Natural killer cell (primary cell): ENCODE results near the gene HDAC8. TPM values are rescaled to one million over a fixed set of nuclear protein-coding genes. Genes with fewer than 3 reads are reported as not detected.

Experiments
- ATAC-seq, 3 donors: fragments of 150-1000 bp in 2 of 3; fragments of 200-7000 bp in 1 of 3; cut with Tn5 transposase; 1 replicate in 1 of 3; 2 replicates in 2 of 3; pipeline ENCODE4 v1.10.0; 2021; ENCODE audit warnings: mild to moderate bottlenecking in 2 of 3, moderate library complexity in 2 of 3
- DNase-seq, 2 donors: peaks; one replicate each; pipeline versions ENCODE4 v3.0.0 to v3.0.0-alpha.2; 2013 to 2021; ENCODE audit warnings: mixed read lengths in 1 of 2
- H3K27ac ChIP-seq: one replicate; pipeline ENCODE4 v1.5.1; 2013; ENCODE audit warnings: mild to moderate bottlenecking, low read length
- H3K27me3 ChIP-seq: one replicate; pipeline ENCODE4 v1.6.1; 2013; ENCODE audit warnings: low read length; ENCODE audit not compliant: control insufficient read depth, insufficient read depth
- H3K36me3 ChIP-seq: one replicate; pipeline ENCODE4 v1.6.1; 2013; ENCODE audit warnings: low read length; ENCODE audit not compliant: control insufficient read depth, insufficient read depth
- H3K4me1 ChIP-seq: one replicate; pipeline ENCODE4 v1.6.1; 2013; ENCODE audit warnings: low read length; ENCODE audit not compliant: control insufficient read depth, insufficient read depth
- H3K4me3 ChIP-seq: one replicate; pipeline ENCODE4 v1.5.1; 2013; ENCODE audit warnings: low read length
- H3K9me3 ChIP-seq: one replicate; pipeline ENCODE4 v1.6.1; 2013; ENCODE audit warnings: low read length; ENCODE audit not compliant: control insufficient read depth, insufficient read depth
- H3K27ac Mint-ChIP-seq, 2 donors: one replicate each; pipeline ENCODE4 v1.8.0; 2022; ENCODE audit warnings: mild to moderate bottlenecking in 2 of 2, mixed read lengths in 2 of 2, moderate library complexity in 1 of 2
- H3K27me3 Mint-ChIP-seq, 2 donors: one replicate each; pipeline ENCODE4 v1.8.0; 2022; ENCODE audit warnings: low read depth in 2 of 2, mixed read lengths in 2 of 2
- H3K36me3 Mint-ChIP-seq: one replicate; pipeline ENCODE4 v1.8.0; 2022; ENCODE audit warnings: mixed read lengths
- H3K4me1 Mint-ChIP-seq, 2 donors: one replicate each; pipeline ENCODE4 v1.8.0; 2022; ENCODE audit warnings: mixed read lengths in 2 of 2
- H3K4me3 Mint-ChIP-seq: one replicate; pipeline ENCODE4 v1.8.0; 2022; ENCODE audit warnings: mild to moderate bottlenecking, moderate library complexity, mixed read lengths
- H3K9me3 Mint-ChIP-seq, 2 donors: one replicate each; pipeline ENCODE4 v1.8.0; 2022; ENCODE audit warnings: mixed read lengths in 2 of 2
- WGBS: methylation state at CpG from one replicate; pipeline ENCODE4 v1.1.7; 2013; ENCODE audit warnings: missing lambda C conversion rate; ENCODE audit not compliant: insufficient coverage; 5-methylcytosine and 5-hydroxymethylcytosine counted together
- intact Hi-C: fragments of 100-400 bp; cut with micrococcal nuclease; formaldehyde crosslinking; loops from one replicate; pipeline ENCODE4 v1.14.2; 2022
- total RNA-seq, 4 donors: library from RNA; stranded (reverse); fragments of 120-200 nt in 1 of 4; gene quantifications; one replicate each; pipeline versions ENCODE4 v1.2.3 to v1.2.4, GENCODE V29; 2013 to 2022
- TF ChIP-seq, protein P1 (sequence below): fragments of 200-600 bp; IDR thresholded peaks from one replicate; pipeline ENCODE4 v1.8.0; 2022; ENCODE audit warnings: antibody characterized with exemption

HDAC8 gene
- total RNA-seq, 3 donors from 2014 or later (not counting 1 experiment from before 2014, with no cell fraction given), result 24.3 to 30.4 (median 26.6) TPM

DNA sequence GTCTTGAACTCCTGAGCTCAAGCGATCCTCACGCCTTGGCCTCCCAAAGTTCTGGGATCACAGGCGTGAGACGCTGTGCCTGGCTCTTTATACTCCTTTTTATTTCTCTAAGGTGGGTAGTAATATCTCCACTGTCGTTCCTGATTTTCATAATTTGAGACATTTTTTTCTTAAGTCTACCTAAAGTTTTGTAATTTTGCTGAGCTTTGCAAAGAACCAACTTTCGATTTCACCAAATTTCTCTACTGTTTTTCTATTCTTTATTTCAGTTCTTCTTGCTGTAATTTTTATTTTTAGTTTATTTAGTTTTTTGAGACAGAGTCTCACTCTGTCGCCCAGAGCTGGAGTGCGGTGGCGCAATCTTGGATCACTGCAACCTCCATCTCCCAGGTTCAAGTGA is 196.5 kb downstream of the HDAC8 start:
- Mint-ChIP-seq H3K9me3 (no peaks in the 10 kb centered on the region), H3K4me3 (no peak overlapping the region), H3K36me3 (no peaks in the 10 kb centered on the region), H3K27me3 (no peaks in the 10 kb centered on the region), H3K4me1 (no peaks in the 10 kb centered on the region), H3K27ac (no peak overlapping the region)
- 100% methylated on average over 6 of the region's 9 CpGs for WGBS
- intact Hi-C loops, result no loop called here
- Histone ChIP-seq H3K27ac (no peak overlapping the region), H3K4me3 (no peak overlapping the region), H3K9me3 (no peaks in the 10 kb centered on the region), H3K36me3 (no peaks in the 10 kb centered on the region), H3K4me1 (no peaks in the 10 kb centered on the region), H3K27me3 (no peaks in the 10 kb centered on the region)
- ATAC-seq, result no peak
- TF ChIP-seq, protein P1, sequence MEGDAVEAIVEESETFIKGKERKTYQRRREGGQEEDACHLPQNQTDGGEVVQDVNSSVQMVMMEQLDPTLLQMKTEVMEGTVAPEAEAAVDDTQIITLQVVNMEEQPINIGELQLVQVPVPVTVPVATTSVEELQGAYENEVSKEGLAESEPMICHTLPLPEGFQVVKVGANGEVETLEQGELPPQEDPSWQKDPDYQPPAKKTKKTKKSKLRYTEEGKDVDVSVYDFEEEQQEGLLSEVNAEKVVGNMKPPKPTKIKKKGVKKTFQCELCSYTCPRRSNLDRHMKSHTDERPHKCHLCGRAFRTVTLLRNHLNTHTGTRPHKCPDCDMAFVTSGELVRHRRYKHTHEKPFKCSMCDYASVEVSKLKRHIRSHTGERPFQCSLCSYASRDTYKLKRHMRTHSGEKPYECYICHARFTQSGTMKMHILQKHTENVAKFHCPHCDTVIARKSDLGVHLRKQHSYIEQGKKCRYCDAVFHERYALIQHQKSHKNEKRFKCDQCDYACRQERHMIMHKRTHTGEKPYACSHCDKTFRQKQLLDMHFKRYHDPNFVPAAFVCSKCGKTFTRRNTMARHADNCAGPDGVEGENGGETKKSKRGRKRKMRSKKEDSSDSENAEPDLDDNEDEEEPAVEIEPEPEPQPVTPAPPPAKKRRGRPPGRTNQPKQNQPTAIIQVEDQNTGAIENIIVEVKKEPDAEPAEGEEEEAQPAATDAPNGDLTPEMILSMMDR, result no peak
- no peak for DNase-seq

DNA sequence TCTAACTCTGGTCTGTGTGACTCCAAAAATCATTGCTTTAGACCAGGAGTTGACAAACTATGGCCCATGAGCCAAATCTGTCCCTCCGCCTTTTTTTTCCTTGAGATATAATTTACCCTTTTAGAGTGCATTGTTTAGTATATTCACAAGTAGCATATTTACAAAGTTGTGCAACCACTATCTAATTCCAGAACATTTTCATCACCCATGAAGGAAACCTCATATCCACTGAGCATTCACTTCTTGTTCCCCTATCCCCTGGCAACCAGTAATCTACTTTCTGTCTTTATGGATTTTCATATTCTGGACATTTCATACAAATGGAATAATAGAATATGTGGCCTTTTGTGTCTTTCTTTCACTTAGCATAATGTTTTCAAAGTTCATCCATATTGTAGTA is 199.5 kb downstream of the HDAC8 start:
- intact Hi-C loops, result no loop called here
- H3K27ac ChIP-seq, result no peak overlapping the region
- H3K27ac Mint-ChIP-seq, result no peak overlapping the region

DNA sequence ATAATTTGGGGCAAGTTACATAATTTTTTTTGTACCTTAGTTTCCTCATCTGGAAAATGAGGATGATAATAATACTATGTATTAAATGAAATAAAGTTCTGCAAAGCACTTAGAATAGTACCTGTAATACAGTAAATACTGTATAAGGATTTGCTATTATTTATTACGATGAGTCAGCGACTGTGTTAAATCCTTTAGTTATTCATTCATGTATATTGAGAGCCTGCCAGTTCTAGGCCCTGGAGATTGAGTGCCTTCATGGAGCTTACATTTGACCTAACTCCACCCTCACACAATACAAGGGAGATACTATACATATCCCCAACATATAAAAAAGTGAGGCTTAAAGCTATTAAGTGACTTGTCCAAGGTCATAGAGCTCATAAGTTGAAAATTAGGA is 199.9 kb downstream of the HDAC8 start:
- H3K9me3 ChIP-seq, result no peaks in the 10 kb centered on the region
- no peak overlapping the region for H3K27ac Mint-ChIP-seq
- no peak overlapping the region for H3K4me3 Mint-ChIP-seq
- H3K36me3 ChIP-seq, result no peaks in the 10 kb centered on the region
- H3K4me3 ChIP-seq, result no peak overlapping the region
- H3K4me1 Mint-ChIP-seq, result no peaks in the 10 kb centered on the region
- H3K27ac ChIP-seq, result no peak overlapping the region
- H3K4me1 ChIP-seq, result no peaks in the 10 kb centered on the region
- intact Hi-C loops, result no loop called here
- no peak for ATAC-seq
- H3K36me3 Mint-ChIP-seq, result no peaks in the 10 kb centered on the region
- TF ChIP-seq, protein P1, result no peak
- H3K27me3 Mint-ChIP-seq, result no peaks in the 10 kb centered on the region
- DNase-seq, result no peak
- no peaks in the 10 kb centered on the region for H3K9me3 Mint-ChIP-seq
- no peaks in the 10 kb centered on the region for H3K27me3 ChIP-seq
- no CpG with 5 or more reads among the region's 2 CpGs for WGBS

More for the DNA sequence above, 199.5 kb downstream of the HDAC8 start:
- Mint-ChIP-seq H3K4me3 (no peak overlapping the region), H3K4me1 (no peaks in the 10 kb centered on the region), H3K36me3 (no peaks in the 10 kb centered on the region), H3K27me3 (no peaks in the 10 kb centered on the region), H3K9me3 (no peaks in the 10 kb centered on the region)
- Histone ChIP-seq H3K9me3 (no peaks in the 10 kb centered on the region), H3K27me3 (no peaks in the 10 kb centered on the region), H3K36me3 (no peaks in the 10 kb centered on the region), H3K4me3 (no peak overlapping the region), H3K4me1 (no peaks in the 10 kb centered on the region)
- DNase-seq (no peak), ATAC-seq (no peak)
- WGBS, result no CpG with 5 or more reads among the region's 1 CpG
- TF ChIP-seq, protein P1, result no peak

DNA sequence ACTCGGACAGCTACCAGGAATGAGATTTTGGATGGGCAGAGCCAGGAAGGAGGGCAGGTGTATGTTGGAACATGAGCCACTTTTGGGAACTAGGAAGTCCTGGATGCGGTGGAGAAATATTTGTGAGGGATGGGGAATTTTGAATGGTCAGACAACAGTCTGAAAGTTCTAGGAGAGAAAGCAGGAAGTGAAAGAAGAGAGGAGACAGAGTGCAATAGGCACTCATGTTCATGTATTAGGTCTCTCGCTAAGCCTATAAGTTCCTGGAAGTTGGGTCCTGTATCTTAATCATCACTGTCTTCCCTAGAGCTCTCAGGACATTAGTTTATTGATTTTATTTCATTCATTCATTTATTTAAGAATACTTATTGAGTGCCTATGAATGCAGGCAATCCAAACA is 201.2 kb downstream of the HDAC8 start:
- Mint-ChIP-seq H3K27me3 (no peaks in the 10 kb centered on the region), H3K4me1 (no peaks in the 10 kb centered on the region), H3K27ac (no peak overlapping the region), H3K4me3 (no peak overlapping the region), H3K9me3 (no peaks in the 10 kb centered on the region), H3K36me3 (no peaks in the 10 kb centered on the region)
- DNase-seq (no peak), ATAC-seq (no peak)
- 87% methylated on average over 2 of the region's 3 CpGs for WGBS
- Histone ChIP-seq H3K4me3 (no peak overlapping the region), H3K4me1 (no peaks in the 10 kb centered on the region), H3K27ac (no peak overlapping the region), H3K9me3 (no peaks in the 10 kb centered on the region), H3K36me3 (no peaks in the 10 kb centered on the region), H3K27me3 (no peaks in the 10 kb centered on the region)
- intact Hi-C loops, result no loop called here
- TF ChIP-seq, protein P1, result no peak
